HEK293T (cell line): ENCODE measurements around the gene KIF26B.
A peak's percentile ranks its signal among the peaks of the same experiment; 100 is the strongest.

Experiments used
- CTCF ChIA-PET: fragments of 350-600 bp; formaldehyde crosslinking; extraction: SDS; loops from one replicate; lab custom pipeline; 2021; ENCODE audit warnings: antibody characterized with exemption, inconsistent platforms; lab: Yijun Ruan, JAX
- POLR2A ChIA-PET: fragments of 350-600 bp; formaldehyde crosslinking; extraction: SDS; loops from one replicate; lab custom pipeline; 2020; ENCODE audit warnings: antibody characterized with exemption, inconsistent platforms; lab: Yijun Ruan, JAX
- DNase-seq: peaks from one replicate; pipeline ENCODE4 v3.0.0; 2012; ENCODE audit warnings: mixed read lengths; ENCODE audit errors: extremely low spot score
- ARNT ChIP-seq: fragments of 450-650 bp; IDR thresholded peaks from 2 replicates; pipeline ENCODE4 v1.6.1; 2017; ENCODE audit warnings: mild to moderate bottlenecking
- BHLHE40 ChIP-seq: fragments of 450-650 bp; IDR thresholded peaks from 2 replicates; pipeline ENCODE4 v1.6.1; 2016; ENCODE audit warnings: mild to moderate bottlenecking, moderate library complexity, borderline replicate concordance
- CTBP1 ChIP-seq: fragments of 450-650 bp; IDR thresholded peaks from 2 replicates; pipeline ENCODE4 v1.6.1; 2016; ENCODE audit warnings: borderline replicate concordance
- ELF4 ChIP-seq: fragments of 450-650 bp; IDR thresholded peaks from 2 replicates; pipeline ENCODE4 v1.6.1; 2017; ENCODE audit warnings: antibody characterized with exemption
- FOXA1 ChIP-seq: fragments of 450-650 bp; IDR thresholded peaks from 2 replicates; pipeline ENCODE4 v1.6.1; 2016; ENCODE audit warnings: mild to moderate bottlenecking
- FOXK2 ChIP-seq: fragments of 450-650 bp; IDR thresholded peaks from 2 replicates; pipeline ENCODE4 v1.6.1; 2016; ENCODE audit warnings: mild to moderate bottlenecking
- FOXM1 ChIP-seq: fragments of 450-650 bp; IDR thresholded peaks from 2 replicates; pipeline ENCODE4 v1.6.1; 2017; ENCODE audit warnings: mild to moderate bottlenecking, borderline replicate concordance
- HDGF ChIP-seq: fragments of 450-650 bp; IDR thresholded peaks from 2 replicates; pipeline ENCODE4 v1.6.1; 2017; ENCODE audit warnings: antibody characterized with exemption, borderline replicate concordance
- L3MBTL2 ChIP-seq: fragments of 450-650 bp; conservative IDR thresholded peaks from 2 replicates; pipeline ENCODE4 v1.6.1; 2016; ENCODE audit warnings: mild to moderate bottlenecking
- LEF1 ChIP-seq: fragments of 450-650 bp; IDR thresholded peaks from 2 replicates; pipeline ENCODE4 v1.6.1; 2017; ENCODE audit warnings: mild to moderate bottlenecking, borderline replicate concordance
- NFRKB ChIP-seq: fragments of 450-650 bp; IDR thresholded peaks from 2 replicates; pipeline ENCODE4 v1.6.1; 2016; ENCODE audit warnings: mild to moderate bottlenecking, moderate library complexity
- PKNOX1 ChIP-seq: fragments of 450-650 bp; IDR thresholded peaks from 2 replicates; pipeline ENCODE4 v1.6.1; 2016
- SP1 ChIP-seq: fragments of 450-650 bp; IDR thresholded peaks from 2 replicates; pipeline ENCODE4 v1.6.1; 2017
- SUZ12 ChIP-seq: fragments of 450-650 bp; IDR thresholded peaks from 2 replicates; pipeline ENCODE4 v1.6.1; 2016; ENCODE audit warnings: mild to moderate bottlenecking
- TARDBP ChIP-seq: fragments of 450-650 bp; IDR thresholded peaks from 2 replicates; pipeline ENCODE4 v1.6.1; 2016
- ZNF384 ChIP-seq: fragments of 450-650 bp; IDR thresholded peaks from 2 replicates; pipeline ENCODE4 v1.6.1; 2016

The KIF26B gene

GRCh38 chr1:245142171-245142798, 12.5 kb upstream of the KIF26B start:
- DNase-seq: no peak
- TF ChIP-seq CTBP1: no peak
- no peak for TF ChIP-seq SP1
- TF ChIP-seq NFRKB: no peak
- no peak for TF ChIP-seq FOXM1
- TF ChIP-seq FOXA1: no peak
- TF ChIP-seq ARNT: no peak
- CTCF ChIA-PET: no interaction called here
- POLR2A ChIA-PET: no interaction called here

GRCh38 chr1:245142976-245143375, 11.8 kb upstream of the KIF26B start:
- no peak for TF ChIP-seq SUZ12
- TF ChIP-seq ZNF384: no peak
- TF ChIP-seq PKNOX1: no peak
- ChIA-PET POLR2A (no interaction called here), CTCF (no interaction called here)
- DNase-seq: no peak

- CTCF ChIA-PET: no interaction called here
Measured at GRCh38 chr1:245143849-245144248, 10.9 kb upstream of the KIF26B start.

GRCh38 chr1:245148069-245148468, 6.7 kb upstream of the KIF26B start:
- ChIA-PET POLR2A (no interaction called here), CTCF (no interaction called here)
- no peak for TF ChIP-seq PKNOX1
- TF ChIP-seq NFRKB: no peak
- TF ChIP-seq SP1: no peak
- TF ChIP-seq CTBP1: no peak
- no peak for TF ChIP-seq BHLHE40
- no peak for TF ChIP-seq TARDBP
- TF ChIP-seq FOXA1: no peak
- no peak for TF ChIP-seq ELF4
- TF ChIP-seq SUZ12: no peak
- no peak for TF ChIP-seq L3MBTL2
- no peak for TF ChIP-seq FOXM1
- no peak for TF ChIP-seq ARNT
- TF ChIP-seq ZNF384: no peak
- no peak for TF ChIP-seq HDGF
- no peak for TF ChIP-seq FOXK2
- no peak for TF ChIP-seq LEF1
- no peak for DNase-seq

More at GRCh38 chr1:245143849-245144248, 10.9 kb upstream of the KIF26B start:
- TF ChIP-seq ARNT: no peak
- TF ChIP-seq FOXA1: no peak
- no peak for TF ChIP-seq FOXM1
- TF ChIP-seq SUZ12: no peak
- TF ChIP-seq PKNOX1: no peak
- no peak for TF ChIP-seq L3MBTL2
- no peak for TF ChIP-seq NFRKB
- TF ChIP-seq LEF1: no peak
- TF ChIP-seq ZNF384: no peak
- no peak for TF ChIP-seq FOXK2
- TF ChIP-seq SP1: no peak
- TF ChIP-seq CTBP1: no peak
- TF ChIP-seq ELF4: no peak
- TF ChIP-seq HDGF: no peak
- TF ChIP-seq TARDBP: no peak
- DNase-seq: no peak
- POLR2A ChIA-PET: no interaction called here

- ChIA-PET CTCF (no interaction called here), POLR2A (interaction anchor here (0.7 kb wide), 1 partner anchor 22 kb away, joined by 3 read pairs; no protein-coding TSS in a partner anchor)
- TF ChIP-seq PKNOX1 (no peak), CTBP1 (no peak), NFRKB (no peak), HDGF (no peak), L3MBTL2 (no peak)
Measured at GRCh38 chr1:245148861-245149260, 5.9 kb upstream of the KIF26B start.

GRCh38 chr1:245153081-245153551, 1.7 kb upstream of the KIF26B start:
- POLR2A ChIA-PET: no interaction called here
- DNase-seq: peak; percentile 46
- TF ChIP-seq ZNF384 (no peak), NFRKB (no peak), FOXM1 (no peak), TARDBP (no peak), L3MBTL2 (no peak), SUZ12 (no peak), LEF1 (no peak), BHLHE40 (no peak), ARNT (no peak), ELF4 (no peak), FOXK2 (no peak), PKNOX1 (no peak), SP1 (no peak), CTBP1 (no peak), FOXA1 (no peak), HDGF (no peak)
- CTCF ChIA-PET: interaction anchor here (0.6 to 2.2 kb wide), 5 partner anchors 205 to 850 kb away, joined by 3 to 7 read pairs (median 3); no protein-coding TSS in a partner anchor

More at GRCh38 chr1:245148861-245149260, 5.9 kb upstream of the KIF26B start:
- no peak for DNase-seq
